ENCODE data around the gene PRKCE.
"Not testable (repeated sequence)": the region's sequence is repeated elsewhere in the genome, so short reads cannot be mapped to it uniquely, and the experiment has no call there.

Gene PRKCE

DNA sequence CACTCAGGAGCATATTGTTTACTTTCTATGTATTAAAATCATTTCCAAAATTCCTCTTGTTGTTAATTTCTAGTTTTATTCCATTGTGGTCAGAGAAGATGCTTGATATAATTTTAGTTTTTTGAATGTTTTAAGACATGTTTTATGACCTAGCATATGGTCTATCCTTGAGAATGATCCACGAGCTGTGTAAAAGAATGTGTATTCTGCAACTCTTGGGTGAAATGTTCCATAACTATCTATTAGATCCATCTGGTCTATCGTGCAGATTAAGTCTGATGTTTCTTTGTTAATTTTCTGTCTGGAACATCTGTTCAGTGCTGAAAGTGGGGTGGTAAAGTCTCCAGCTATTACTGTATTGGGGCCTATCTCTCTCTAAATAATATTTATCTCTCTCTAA is 562.4 kb downstream of the PRKCE start:
- DNase-seq (ENCODE audit: low read depth, low spot score), result no peak

DNA sequence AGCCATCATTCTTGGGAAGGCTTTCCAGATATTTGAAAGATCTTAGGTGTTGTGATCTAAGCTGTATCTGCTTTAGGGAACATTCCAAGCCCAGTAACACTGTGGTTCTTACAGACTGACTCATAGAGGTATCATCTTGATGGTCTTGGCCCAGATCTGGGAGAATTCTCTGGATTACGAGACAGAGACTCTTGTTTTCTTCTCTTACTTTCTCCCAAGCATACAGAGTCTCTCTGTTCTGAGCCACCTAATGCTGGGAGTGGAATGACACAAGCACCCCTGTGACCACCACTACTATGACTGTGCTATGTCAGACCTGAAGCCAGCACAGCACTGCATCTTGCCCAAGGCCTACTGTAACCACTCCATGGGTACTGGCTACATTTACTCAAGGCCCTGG is 564.7 kb downstream of the PRKCE start:
- DNase-seq (ENCODE audit: low read depth, low spot score), result no peak

DNA sequence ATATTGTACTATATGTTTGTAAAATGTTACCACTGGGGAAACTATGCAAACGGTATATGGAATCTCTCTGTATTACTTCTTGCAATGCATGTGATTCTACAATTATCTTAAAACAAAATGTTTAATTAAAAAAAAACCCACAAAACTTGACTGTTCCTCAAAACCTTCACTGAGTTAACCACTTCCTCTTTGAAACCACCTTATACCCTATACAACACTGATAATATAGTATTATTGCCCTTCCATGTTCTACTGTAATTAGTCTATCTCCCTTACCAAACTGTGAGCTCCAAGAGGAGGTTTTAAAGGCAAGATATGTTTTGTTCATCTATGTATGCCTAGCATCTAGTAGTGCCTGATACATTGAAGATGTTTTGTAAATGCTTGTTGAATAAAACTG is 572.0 kb downstream of the PRKCE start:
- not testable (repeated sequence) for DNase-seq (ENCODE audit: low read depth, low spot score)

DNA sequence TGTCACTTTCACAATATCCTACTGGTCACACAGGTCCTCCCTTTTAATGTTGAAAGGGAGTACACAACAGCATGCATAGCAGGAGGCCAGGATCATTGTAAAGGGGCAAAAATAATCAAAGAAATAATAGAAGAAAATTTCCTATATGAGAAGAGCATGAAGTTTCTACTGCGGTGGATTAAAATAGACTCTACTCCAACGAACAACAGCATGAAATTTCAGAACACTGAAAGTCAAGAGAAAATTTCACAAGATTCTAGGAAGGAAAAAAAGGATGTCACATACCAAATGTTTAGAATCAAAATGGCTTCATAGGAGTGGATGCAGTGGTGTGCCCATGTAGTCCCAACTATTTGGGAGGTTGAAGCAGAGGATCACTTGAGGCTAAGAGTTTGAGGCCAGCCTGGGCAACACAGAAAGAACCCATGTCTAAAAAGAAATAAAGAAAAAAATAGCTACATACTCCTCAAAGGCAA is 573.7 kb downstream of the PRKCE start:
- no peak for DNase-seq (ENCODE audit: low read depth, low spot score)

DNA sequence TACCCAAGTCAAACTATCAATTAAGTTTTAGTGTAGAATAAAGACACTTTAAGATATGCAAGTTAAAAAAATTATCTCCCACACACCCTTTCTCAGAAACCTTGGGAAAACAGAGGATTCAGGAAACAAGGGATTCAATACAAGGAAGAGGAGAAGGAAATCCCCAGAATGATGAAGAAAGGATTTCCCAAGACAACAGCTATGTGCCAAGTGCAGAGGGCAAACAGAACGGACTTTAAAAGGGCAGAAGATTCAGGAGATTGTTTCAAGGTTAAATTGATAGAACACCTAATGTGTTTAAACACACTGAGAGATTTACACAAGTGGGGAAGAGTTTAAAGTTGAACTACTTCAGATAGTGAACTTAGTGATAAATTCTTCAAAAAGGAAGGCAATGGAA is 574.3 kb downstream of the PRKCE start:
- DNase-seq (ENCODE audit: low read depth, low spot score), result no peak

DNA sequence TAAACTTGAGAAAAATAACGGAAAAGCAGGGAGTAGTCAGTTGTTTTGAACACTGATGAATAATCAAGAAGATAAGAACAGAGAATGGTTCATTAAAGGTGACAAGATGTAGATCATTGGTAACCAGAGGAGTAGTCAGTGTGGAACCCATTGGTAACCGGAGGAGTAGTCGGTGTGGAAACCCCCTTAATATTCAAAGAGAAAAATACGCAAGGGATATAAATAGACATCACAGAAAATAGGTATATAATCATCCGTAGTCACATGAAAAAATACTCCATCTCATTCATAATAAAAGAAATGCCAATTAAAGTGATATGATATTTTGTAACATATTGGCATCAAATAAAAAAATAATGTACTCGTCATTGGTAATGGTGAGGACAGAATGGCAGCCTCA is 575.1 kb downstream of the PRKCE start:
- DNase-seq (ENCODE audit: low read depth, low spot score), result no peak

DNA sequence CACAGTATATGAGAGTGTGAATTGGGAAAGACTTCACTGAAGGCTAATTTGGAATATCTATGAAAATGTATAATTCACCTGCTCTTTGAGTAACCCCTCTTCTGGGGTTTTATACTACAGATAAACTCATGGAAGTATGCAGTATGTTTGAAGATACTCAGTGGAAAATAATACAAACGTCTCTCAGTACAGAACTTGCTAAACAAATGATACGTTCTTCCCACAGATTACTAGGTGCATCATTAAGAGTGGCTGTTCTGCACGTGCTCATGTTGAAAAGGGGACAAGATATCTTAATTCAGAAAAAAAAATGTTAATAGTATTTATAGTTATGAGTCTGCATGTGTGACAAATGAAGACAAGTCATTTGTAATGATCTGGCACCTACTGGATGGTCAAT is 575.5 kb downstream of the PRKCE start:
- no peak for DNase-seq (ENCODE audit: low read depth, low spot score)

DNA sequence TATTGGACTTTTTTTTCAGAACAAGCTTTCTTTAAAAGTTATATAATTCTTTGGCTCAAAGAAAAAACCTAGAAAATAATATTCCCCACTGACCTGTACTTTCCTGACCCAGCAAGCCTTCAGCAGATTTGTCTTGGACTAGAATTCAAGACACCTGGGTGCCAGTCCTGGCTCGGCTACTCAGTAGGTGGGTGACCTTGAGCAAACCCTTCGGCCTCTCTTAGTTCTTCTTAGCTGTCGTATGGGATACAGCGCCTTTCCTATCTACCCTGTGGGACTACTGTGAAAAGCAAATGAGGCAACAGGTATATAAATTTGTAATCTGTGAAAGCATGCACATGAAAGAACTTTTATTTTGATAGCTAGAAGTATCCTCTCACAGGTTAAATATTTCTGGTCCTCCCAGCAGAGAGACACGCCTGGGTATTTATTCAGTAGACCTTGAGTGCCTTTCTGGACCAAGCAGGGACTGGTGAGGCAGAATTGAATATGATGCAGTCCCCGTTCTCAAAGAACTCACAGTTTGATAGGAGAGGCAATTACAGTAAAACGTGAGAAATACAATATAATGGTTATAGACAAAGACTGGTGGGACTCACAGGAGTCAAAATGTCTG is 576.3 kb downstream of the PRKCE start:
- DNase-seq (ENCODE audit: low read depth, low spot score), result no peak

DNA sequence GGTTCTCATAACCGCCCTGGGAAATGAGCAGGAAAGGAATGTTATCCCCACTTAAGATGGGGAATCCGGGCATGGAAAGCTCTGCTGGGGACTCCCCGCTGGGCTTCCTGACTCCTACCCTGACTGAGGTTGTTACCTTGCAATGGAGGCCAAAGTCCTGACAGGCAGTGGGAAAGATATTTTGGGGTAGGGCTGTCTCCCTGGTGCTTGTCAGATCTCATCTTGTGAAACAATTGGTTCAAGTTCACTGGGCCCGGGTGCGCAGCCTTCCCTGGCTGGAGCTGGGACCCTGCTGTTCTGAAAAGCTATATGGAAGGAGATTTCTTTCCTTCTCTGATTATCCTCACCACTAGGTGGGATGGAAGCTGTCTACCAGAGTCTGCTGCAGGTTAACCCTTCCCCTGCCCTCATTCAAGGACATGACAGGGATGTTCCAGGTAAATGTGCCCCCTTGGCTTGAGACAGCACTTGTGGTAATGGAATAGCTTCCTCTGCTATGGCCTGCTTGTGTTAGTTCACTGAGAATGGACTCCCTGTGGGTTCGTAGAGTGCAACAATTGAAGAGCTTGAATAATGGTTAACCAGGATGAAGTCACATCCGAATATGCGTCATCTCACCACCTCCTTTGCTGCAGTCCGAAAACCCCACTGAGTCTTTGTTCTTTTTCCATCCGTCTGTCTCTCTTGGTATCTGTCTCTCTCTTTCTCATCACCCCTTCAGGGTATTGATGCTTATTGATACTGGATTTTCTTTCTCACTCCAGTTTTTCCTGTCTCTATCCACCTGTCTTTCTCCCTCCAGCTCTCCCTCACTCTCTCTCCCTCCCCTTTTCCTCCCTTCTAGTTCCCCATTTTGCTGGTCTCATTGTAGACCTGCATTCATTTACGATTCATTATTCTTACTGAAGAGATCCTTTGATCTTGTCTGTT is 577.9 kb downstream of the PRKCE start:
- peak; percentile 54 for DNase-seq (ENCODE audit: low read depth, low spot score)

DNA sequence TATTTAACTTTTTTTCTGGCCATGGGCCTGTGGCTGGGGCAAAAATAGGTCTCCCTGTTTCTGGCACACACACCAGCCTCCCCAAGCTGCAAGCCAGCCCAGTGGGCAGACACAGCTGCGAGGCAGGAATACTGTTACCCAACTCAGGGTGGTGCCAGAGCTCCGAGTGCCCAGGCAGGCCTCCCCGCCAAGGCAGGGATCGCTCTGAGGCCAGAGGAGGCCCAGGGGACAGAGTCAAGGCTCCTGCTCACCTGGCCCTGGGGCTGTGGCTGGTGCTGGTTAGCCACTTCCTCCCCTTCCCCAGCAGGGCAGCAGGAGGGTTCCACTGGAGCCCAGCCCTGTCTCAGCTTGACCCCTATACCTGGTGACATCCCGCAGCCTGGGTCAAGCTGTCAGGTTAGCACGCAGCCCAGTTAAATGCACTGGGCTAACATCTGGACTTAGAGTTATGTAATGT is 578.7 kb downstream of the PRKCE start:
- no peak for DNase-seq (ENCODE audit: low read depth, low spot score)

DNA sequence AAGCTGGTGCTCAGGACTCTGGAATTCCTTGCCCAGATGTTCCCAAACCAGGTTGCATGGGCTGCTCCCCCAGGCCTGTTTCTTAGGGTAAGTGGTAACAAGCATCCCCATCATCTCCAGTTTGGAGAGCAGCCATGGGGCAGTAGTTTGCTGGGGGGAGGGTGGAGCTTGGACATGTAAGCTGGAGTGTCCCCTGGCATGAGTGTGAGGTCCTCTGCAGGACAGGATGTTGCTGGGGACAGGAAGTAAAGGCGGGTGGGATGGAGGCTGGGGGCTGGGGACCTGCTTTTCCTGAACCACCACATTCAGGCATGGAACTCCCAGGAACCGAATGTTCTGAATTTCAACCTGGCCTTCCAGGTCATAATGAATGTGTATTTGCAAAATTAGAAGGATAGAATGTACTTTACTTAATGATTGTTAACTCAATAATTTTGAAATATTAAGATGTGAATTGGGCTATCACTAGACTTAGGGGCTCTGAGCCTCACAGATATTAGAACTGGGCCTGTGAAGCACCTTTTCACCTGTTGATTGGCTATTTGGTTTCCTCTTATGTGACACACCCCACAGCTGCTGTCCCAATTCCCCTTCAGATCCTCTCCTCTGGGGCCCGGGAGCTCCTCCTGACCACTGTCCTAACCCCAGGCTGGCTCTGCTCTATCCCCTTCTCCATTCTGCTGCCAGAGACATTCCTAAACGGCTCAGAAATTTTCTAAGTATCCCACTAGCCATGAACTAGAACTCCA is 579.4 kb downstream of the PRKCE start:
- DNase-seq (ENCODE audit: low read depth, low spot score), result no peak

DNA sequence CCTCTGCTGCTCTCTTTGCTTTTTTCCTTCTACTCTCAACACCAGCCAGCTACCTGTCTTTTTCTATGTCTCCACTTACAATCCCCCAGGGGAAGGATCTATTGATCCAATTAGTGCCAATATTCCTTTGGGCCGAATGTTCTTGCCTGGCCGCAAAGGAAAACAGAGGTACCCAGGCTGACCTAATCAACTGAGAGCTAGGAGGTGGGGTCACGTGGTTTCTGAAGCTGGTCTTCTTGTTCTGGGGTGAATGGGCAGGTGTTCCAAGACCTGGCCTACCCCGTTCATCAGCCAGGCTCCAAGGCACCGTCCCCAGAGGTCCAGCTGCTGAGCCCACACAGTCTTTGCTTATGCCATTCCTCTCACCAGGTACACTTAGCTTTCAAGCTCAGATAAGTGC is 580.2 kb downstream of the PRKCE start:
- no peak for DNase-seq (ENCODE audit: low read depth, low spot score)

DNA sequence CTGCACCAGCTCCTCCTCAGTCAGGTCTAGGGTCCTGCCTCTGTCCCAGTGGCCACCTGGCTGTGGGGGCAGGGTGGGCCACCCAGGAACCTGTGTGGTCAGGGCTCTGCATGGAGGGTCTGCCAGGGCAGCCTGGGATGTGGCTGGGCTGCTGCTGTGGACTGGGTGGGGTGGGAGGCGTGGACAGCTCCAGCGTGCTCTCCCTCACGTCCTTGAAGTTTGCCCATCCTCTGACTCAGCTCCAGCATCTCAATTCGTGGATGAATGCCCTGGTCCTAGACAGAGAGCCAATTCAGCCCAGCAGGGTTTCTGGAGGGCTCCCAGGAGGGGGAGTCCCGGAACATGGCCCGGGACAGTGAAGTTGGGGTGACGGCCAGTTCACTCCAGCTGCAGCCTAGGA is 581.4 kb downstream of the PRKCE start:
- DNase-seq (ENCODE audit: low read depth, low spot score), result no peak

DNA sequence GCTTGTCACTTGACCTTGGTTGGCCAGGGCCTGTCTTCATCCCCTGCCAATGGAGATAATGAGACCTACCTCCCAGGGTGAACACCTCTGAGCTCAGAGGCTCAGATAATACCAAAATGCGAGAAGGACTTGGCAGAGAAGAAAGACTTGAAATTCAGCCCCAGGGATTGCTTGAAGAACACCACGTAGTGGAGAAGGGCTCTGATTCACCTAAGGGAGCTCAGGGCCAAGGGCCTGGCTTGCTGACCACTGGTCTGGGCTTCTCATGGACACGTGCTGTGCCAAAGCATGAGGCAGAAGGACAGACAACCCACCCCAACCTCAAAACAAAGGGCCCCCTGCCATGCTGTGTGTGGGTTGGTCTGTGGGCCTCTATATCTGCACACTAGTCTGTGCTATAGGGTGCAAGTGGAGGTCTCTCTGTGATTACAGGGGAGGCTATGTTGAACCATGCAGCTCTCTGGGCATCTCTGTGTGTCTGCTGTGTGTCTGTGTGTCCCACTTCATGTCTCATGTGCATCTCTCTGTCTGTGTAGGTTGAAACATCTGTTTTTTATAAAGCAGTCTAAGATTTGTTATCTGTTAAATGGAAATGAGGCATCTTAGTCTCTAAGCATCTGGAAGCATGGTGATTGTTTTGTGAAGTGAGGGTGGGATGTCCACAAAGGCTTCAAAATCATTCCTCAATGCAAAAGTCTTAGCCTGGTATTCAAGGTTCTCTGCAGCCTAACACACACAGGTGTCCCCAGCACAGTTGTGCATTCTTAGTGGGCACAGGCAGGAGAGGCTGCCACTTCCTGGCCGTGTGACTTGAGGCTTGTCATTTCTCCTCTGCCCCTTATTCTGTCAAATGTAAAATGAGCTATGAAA is 584.8 kb downstream of the PRKCE start:
- DNase-seq (ENCODE audit: low read depth, low spot score), result no peak

DNA sequence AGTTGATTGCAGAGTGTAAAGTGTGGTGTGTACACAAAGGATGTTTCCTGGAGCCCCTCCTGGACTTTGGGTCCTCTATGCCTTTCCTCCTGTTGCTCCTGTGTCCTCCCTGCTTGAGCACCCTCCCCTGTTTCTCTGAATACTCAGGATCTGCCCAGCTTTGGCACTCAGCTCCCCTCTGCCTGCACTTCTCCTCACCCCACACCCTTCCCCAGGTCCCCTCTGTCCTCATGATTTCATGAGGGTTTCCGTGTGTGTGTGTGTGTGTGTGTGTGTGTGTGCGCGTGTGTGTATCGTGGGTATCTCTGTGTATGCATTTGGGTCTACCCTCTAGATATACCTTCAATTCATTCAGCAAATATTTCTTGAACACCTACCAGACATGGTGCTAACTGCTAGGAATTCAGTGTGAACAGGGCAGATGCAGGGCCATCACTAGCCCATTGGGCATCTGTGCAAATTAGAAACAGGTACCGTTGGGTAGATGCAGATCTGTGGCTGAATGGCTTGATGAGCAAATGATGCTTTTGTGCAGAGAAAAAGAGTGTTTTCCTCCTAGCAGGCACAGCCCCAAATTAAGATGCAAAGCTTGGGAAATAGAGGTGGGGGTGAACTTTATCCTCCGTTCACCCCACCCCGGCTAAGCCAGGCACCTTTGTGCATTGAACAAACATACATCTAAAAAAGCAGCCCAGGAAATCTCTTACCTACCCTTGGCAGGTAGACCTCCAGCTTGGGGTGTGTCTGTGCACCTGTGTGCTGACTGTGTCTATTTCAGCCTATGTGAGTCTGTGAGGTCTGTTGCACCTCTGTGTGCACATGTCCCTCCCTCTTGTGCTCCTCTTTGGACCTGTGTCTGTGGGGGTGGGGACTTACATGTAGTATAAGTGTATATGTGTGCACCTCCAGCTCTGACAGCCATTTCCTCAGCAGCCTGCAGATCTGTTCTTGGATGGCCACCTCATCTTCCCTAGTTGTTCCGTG is 585.7 kb downstream of the PRKCE start:
- DNase-seq (ENCODE audit: low read depth, low spot score), result no peak

Data from smooth muscle cell of the brain vasculature (primary cell).